GM18526 (cell line): ENCODE measurements around the gene HLA-DQA1.

Source experiments
- POLR2A ChIP-seq: IDR thresholded peaks from 3 replicates; pipeline ENCODE4 v1.6.1; 2011; ENCODE audit not compliant: insufficient read length; ENCODE audit errors: extremely low read depth

Gene HLA-DQA1

GRCh38 chr6:32613475-32613874, 23.7 kb upstream of the HLA-DQA1 start:
- no peak for TF ChIP-seq POLR2A

GRCh38 chr6:32614366-32615081, 22.7 kb upstream of the HLA-DQA1 start:
- TF ChIP-seq POLR2A, result no peak

- TF ChIP-seq POLR2A, result no peak
Observed at GRCh38 chr6:32615885-32616532, 21.2 kb upstream of the HLA-DQA1 start.

- TF ChIP-seq POLR2A, result no peak
Observed at GRCh38 chr6:32617751-32618150, 19.5 kb upstream of the HLA-DQA1 start.

GRCh38 chr6:32621372-32621771, 15.8 kb upstream of the HLA-DQA1 start:
- no peak for TF ChIP-seq POLR2A

- TF ChIP-seq POLR2A, result peak; percentile 24
Observed at GRCh38 chr6:32622545-32623401, 14.4 kb upstream of the HLA-DQA1 start.

GRCh38 chr6:32623693-32624092, 13.5 kb upstream of the HLA-DQA1 start:
- TF ChIP-seq POLR2A, result no peak

GRCh38 chr6:32624565-32624964, 12.6 kb upstream of the HLA-DQA1 start:
- TF ChIP-seq POLR2A, result no peak

GRCh38 chr6:32625137-32625536, 12.1 kb upstream of the HLA-DQA1 start:
- TF ChIP-seq POLR2A, result no peak

- TF ChIP-seq POLR2A, result no peak
Observed at GRCh38 chr6:32627249-32627648, 10.0 kb upstream of the HLA-DQA1 start.

- no peak for TF ChIP-seq POLR2A
Observed at GRCh38 chr6:32627831-32628230, 9.4 kb upstream of the HLA-DQA1 start.

GRCh38 chr6:32635526-32636123, 1.6 kb upstream of the HLA-DQA1 start:
- TF ChIP-seq POLR2A, result no peak

- TF ChIP-seq POLR2A, result no peak
Observed at GRCh38 chr6:32637883-32638282, 677 bp downstream of the HLA-DQA1 start.

GRCh38 chr6:32638532-32639219, 1.5 kb downstream of the HLA-DQA1 start:
- no peak for TF ChIP-seq POLR2A
